OCI-LY1 (cell line): ENCODE results near the gene RRAS.

ENCODE experiments used
- EZH2 ChIP-seq: fragments of 200-600 bp; sonication (generic), shearing (Covaris generic); IDR thresholded peaks from 2 replicates; pipeline ENCODE4 v1.8.0; 2017; ENCODE audit warnings: borderline replicate concordance, mixed run types, mild to moderate bottlenecking, antibody characterized with exemption, low read length, moderate library complexity, mixed read lengths
- TF ChIP-seq, protein P1 (sequence below): fragments of 200-600 bp; sonication (generic), shearing (Covaris generic); IDR thresholded peaks from 2 replicates; pipeline ENCODE4 v1.5.1; 2017; ENCODE audit warnings: mild to moderate bottlenecking, antibody characterized with exemption, low read length, moderate library complexity, mixed read lengths

DNA sequence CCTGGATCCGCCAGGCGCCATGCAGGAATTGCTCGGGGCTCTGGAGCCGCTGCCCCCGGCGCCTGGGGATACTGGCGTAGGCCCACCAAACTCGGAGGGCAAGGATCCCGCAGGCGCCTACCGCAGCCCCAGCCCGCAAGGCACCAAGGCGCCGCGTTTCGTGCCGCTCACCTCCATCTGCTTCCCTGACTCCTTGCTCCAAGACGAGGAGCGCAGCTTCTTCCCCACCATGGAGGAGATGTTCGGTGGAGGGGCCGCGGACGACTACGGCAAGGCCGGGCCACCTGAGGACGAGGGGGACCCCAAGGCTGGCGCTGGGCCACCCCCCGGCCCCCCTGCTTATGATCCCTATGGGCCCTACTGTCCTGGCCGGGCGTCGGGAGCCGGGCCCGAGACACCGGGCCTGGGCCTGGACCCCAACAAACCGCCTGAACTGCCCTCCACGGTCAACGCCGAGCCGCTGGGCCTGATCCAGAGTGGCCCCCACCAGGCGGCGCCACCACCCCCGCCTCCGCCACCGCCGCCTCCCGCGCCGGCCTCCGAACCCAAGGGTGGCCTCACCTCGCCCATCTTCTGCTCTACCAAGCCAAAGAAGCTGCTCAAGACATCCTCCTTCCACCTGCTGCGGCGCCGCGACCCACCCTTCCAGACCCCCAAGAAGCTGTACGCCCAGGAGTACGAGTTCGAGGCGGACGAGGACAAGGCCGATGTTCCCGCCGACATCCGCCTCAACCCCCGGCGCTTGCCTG, 42.8 kb downstream of the RRAS start:
- TF ChIP-seq, protein P1, sequence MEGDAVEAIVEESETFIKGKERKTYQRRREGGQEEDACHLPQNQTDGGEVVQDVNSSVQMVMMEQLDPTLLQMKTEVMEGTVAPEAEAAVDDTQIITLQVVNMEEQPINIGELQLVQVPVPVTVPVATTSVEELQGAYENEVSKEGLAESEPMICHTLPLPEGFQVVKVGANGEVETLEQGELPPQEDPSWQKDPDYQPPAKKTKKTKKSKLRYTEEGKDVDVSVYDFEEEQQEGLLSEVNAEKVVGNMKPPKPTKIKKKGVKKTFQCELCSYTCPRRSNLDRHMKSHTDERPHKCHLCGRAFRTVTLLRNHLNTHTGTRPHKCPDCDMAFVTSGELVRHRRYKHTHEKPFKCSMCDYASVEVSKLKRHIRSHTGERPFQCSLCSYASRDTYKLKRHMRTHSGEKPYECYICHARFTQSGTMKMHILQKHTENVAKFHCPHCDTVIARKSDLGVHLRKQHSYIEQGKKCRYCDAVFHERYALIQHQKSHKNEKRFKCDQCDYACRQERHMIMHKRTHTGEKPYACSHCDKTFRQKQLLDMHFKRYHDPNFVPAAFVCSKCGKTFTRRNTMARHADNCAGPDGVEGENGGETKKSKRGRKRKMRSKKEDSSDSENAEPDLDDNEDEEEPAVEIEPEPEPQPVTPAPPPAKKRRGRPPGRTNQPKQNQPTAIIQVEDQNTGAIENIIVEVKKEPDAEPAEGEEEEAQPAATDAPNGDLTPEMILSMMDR = no peak
- TF ChIP-seq EZH2 = no peak
